GM23338 (cell line): Measurements from ENCODE around the gene HDGFL2. TPM values are rescaled to one million over a fixed set of nuclear protein-coding genes. Genes with fewer than 3 reads are reported as not detected.

ENCODE experiments used
- ATAC-seq: fragments of 200-7000 bp; cut with Tn5 transposase; 3 replicates; pipeline ENCODE4 v1.9.1; 2020
- DNase-seq: peaks from one replicate; pipeline ENCODE4 v3.0.0-alpha.2; 2015; ENCODE audit warnings: low spot score
- H2AFZ ChIP-seq: fragments of 200-600 bp; sonication (generic); 2 replicates; pipeline ENCODE4 v1.8.0; 2016; ENCODE audit warnings: antibody characterized with exemption, mild to moderate bottlenecking, moderate library complexity
- H3F3A ChIP-seq: fragments of 200-600 bp; sonication (generic); replicated peaks from 2 replicates; pipeline ENCODE4 v1.8.0; 2017; ENCODE audit warnings: antibody characterized with exemption, mixed run types, low read depth
- H3K27ac ChIP-seq: fragments of 200-600 bp; sonication (generic); 2 replicates; pipeline ENCODE4 v1.6.1; 2016; ENCODE audit warnings: low read depth
- H3K27me3 ChIP-seq: fragments of 200-600 bp; sonication (generic); 2 replicates; pipeline ENCODE4 v1.8.0; 2016; ENCODE audit warnings: mild to moderate bottlenecking, mixed run types, moderate library complexity; ENCODE audit not compliant: insufficient read depth
- H3K36me3 ChIP-seq: fragments of 200-600 bp; sonication (generic); 2 replicates; pipeline ENCODE4 v1.8.0; 2016; ENCODE audit warnings: mild to moderate bottlenecking; ENCODE audit not compliant: insufficient read depth
- H3K4me1 ChIP-seq: fragments of 200-600 bp; sonication (generic); 2 replicates; pipeline ENCODE4 v1.8.0; 2016; ENCODE audit warnings: mild to moderate bottlenecking, moderate library complexity; ENCODE audit not compliant: insufficient read depth
- H3K4me2 ChIP-seq: fragments of 200-600 bp; sonication (generic); 2 replicates; pipeline ENCODE4 v1.7.1; 2017; ENCODE audit warnings: mixed run types
- H3K4me3 ChIP-seq: fragments of 200-600 bp; sonication (generic); 2 replicates; pipeline ENCODE4 v1.6.1; 2016; ENCODE audit warnings: mixed run types
- H3K79me2 ChIP-seq: fragments of 200-600 bp; sonication (generic); replicated peaks from 2 replicates; pipeline ENCODE4 v1.8.0; 2017; ENCODE audit warnings: mild to moderate bottlenecking; ENCODE audit not compliant: insufficient read depth
- H3K9me2 ChIP-seq: fragments of 200-600 bp; sonication (generic); 2 replicates; pipeline ENCODE4 v1.8.0; 2017; ENCODE audit not compliant: insufficient read depth
- H4K20me1 ChIP-seq: fragments of 200-600 bp; sonication (generic); replicated peaks from 2 replicates; pipeline ENCODE4 v1.8.0; 2017; ENCODE audit warnings: mild to moderate bottlenecking; ENCODE audit not compliant: insufficient read depth
- H3K27ac Mint-ChIP-seq: 2 replicates; pipeline ENCODE4 v1.8.0; 2020; ENCODE audit warnings: inconsistent platforms, mild to moderate bottlenecking, moderate library complexity, mixed read lengths
- H3K27me3 Mint-ChIP-seq: 3 replicates; pipeline ENCODE4 v1.8.0; 2022; ENCODE audit warnings: low read depth, mild to moderate bottlenecking, moderate library complexity, mixed read lengths, inconsistent platforms; ENCODE audit not compliant: insufficient read depth, poor library complexity
- H3K36me3 Mint-ChIP-seq: 3 replicates; pipeline ENCODE4 v1.8.0; 2021; ENCODE audit warnings: low read depth, mild to moderate bottlenecking, inconsistent platforms, moderate library complexity, mixed read lengths
- H3K4me1 Mint-ChIP-seq: 3 replicates; pipeline ENCODE4 v1.8.0; 2020; ENCODE audit warnings: mild to moderate bottlenecking, inconsistent platforms, mixed read lengths
- H3K4me3 Mint-ChIP-seq: 3 replicates; pipeline ENCODE4 v1.8.0; 2021; ENCODE audit warnings: moderate library complexity, mild to moderate bottlenecking, inconsistent platforms, mixed read lengths
- H3K9me3 Mint-ChIP-seq: 3 replicates; pipeline ENCODE4 v1.8.0; 2020; ENCODE audit warnings: moderate library complexity, mild to moderate bottlenecking, inconsistent platforms, mixed read lengths
- CREB1 ChIP-seq: fragments of 250-450 bp; sonication (Bioruptor Pico); IDR thresholded peaks from 2 replicates; pipeline ENCODE4 v1.5.0; 2020; ENCODE audit warnings: low read depth, mild to moderate bottlenecking, moderate library complexity
- EZH2 ChIP-seq: fragments of 200-600 bp; sonication (generic); IDR thresholded peaks from one replicate; pipeline ENCODE4 v1.8.0; 2017; ENCODE audit warnings: antibody characterized with exemption, mild to moderate bottlenecking, low read depth; ENCODE audit not compliant: unreplicated experiment
- EZH2phosphoT487 ChIP-seq: fragments of 200-600 bp; sonication (generic); IDR thresholded peaks from one replicate; pipeline ENCODE4 v1.8.1; 2018; ENCODE audit warnings: antibody characterized with exemption; ENCODE audit not compliant: unreplicated experiment
- JUNB ChIP-seq: IDR thresholded peaks from one replicate; pipeline ENCODE4 v1.6.1; 2016; ENCODE audit warnings: antibody characterized with exemption; ENCODE audit not compliant: unreplicated experiment
- NANOG ChIP-seq: IDR thresholded peaks from 2 replicates; pipeline ENCODE4 v1.6.1; 2016; ENCODE audit warnings: antibody characterized with exemption, borderline replicate concordance
- POLR2AphosphoS5 ChIP-seq: IDR thresholded peaks from 2 replicates; pipeline ENCODE4 v1.6.1; 2016; ENCODE audit warnings: antibody characterized with exemption, low read depth
- STAT1 ChIP-seq: IDR thresholded peaks from one replicate; pipeline ENCODE4 v1.6.1; 2016; ENCODE audit warnings: antibody characterized with exemption; ENCODE audit not compliant: unreplicated experiment
- ZNF114 ChIP-seq: fragments of 250-450 bp; sonication (Bioruptor Pico); IDR thresholded peaks from 2 replicates; pipeline ENCODE4 v1.5.0; 2020; ENCODE audit warnings: mild to moderate bottlenecking, moderate library complexity
- ZNF331 ChIP-seq: fragments of 250-450 bp; sonication (Bioruptor Pico); IDR thresholded peaks from 2 replicates; pipeline ENCODE4 v1.5.0; 2020; ENCODE audit warnings: low read depth, mild to moderate bottlenecking, moderate library complexity
- polyA plus RNA-seq: library from polyadenylated mRNA; unstranded; fragments of >200 nt; fragmentation: Nextera tagmentation; extraction: Ambion mirVana; gene quantifications from 2 replicates; pipeline ENCODE4 v1.2.1, GENCODE V29; 2016
- total RNA-seq: library from RNA; depleted of rRNA; stranded (reverse); fragments of >200 nt; shearing (Covaris generic); gene quantifications from 2 replicates; pipeline ENCODE4 v1.2.3, GENCODE V29; 2014
- TF ChIP-seq, protein P1 (sequence below): IDR thresholded peaks from 2 replicates; pipeline ENCODE4 v1.6.1; 2016; ENCODE audit warnings: antibody characterized with exemption
- TF ChIP-seq, protein P2 (sequence below), 2 experiments: fragments of 200-600 bp in 1 of 2; sonication (generic) in 1 of 2; conservative IDR thresholded peaks; 2 replicates each; pipeline versions ENCODE4 v1.5.1 to v1.6.1; 2016 to 2017; ENCODE audit warnings: antibody characterized with exemption in 2 of 2, low read depth in 2 of 2, mild to moderate bottlenecking in 2 of 2, moderate library complexity in 1 of 2
- TF ChIP-seq, protein P3 (sequence below): IDR thresholded peaks from one replicate; pipeline ENCODE4 v1.6.1; 2018; ENCODE audit warnings: antibody characterized with exemption; ENCODE audit not compliant: unreplicated experiment

HDGFL2 gene
- total and polyA plus RNA-seq, 2 experiments from 2014 or later, result 64.8 to 113 TPM

DNA sequence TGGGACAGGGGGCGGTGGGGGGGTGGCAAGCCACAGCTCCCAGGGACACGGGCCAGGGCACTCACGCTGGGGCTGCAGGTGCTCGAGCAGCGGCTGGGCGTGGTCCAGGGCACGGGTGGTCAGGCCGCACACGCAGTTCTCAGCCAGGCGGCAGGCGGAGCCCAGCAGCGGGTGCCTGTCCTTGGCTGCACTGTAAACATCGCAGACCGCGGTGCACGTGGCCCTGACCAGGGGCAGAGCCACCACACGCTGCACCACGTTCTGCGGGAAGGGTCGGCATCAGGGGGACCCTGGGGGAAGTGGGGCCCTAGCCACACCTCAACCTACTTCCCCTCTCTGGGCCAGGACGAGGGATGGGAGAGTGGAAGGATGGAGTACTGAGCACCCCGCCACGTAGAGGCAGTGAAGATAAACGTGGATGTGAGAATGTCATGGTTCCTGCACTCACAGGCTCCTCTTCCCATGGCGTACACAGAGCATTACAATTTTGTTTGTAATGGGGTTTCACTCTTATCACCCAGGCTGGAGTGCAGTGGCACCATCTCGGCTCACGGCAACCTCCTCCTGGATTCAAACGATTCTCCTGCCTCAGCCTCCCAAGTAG lies 59.6 kb downstream of the HDGFL2 start:
- Mint-ChIP-seq H3K4me3 (no peak overlapping the region), H3K4me1 (no peaks in the 10 kb centered on the region), H3K9me3 (no peaks in the 10 kb centered on the region), H3K27me3 (peaks cover 15% of the 10 kb centered on the region), H3K27ac (no peak overlapping the region), H3K36me3 (no peaks in the 10 kb centered on the region)
- H4K20me1 ChIP-seq, result no peaks in the 10 kb centered on the region; the same call in 1 of the 2 replicates
- no peak for TF ChIP-seq POLR2AphosphoS5
- TF ChIP-seq, protein P1, sequence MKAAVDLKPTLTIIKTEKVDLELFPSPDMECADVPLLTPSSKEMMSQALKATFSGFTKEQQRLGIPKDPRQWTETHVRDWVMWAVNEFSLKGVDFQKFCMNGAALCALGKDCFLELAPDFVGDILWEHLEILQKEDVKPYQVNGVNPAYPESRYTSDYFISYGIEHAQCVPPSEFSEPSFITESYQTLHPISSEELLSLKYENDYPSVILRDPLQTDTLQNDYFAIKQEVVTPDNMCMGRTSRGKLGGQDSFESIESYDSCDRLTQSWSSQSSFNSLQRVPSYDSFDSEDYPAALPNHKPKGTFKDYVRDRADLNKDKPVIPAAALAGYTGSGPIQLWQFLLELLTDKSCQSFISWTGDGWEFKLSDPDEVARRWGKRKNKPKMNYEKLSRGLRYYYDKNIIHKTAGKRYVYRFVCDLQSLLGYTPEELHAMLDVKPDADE, result no peak
- no peak for TF ChIP-seq EZH2phosphoT487
- TF ChIP-seq NANOG, result no peak
- no peak for TF ChIP-seq ZNF331 (CRISPR knock-in tag)
- TF ChIP-seq ZNF114 (CRISPR knock-in tag), result no peak
- H3K4me1 ChIP-seq, result no peaks in the 10 kb centered on the region; the same call in 1 of the 2 replicates
- no peaks in the 10 kb centered on the region for H3K79me2 ChIP-seq
- DNase-seq, result no peak
- H3K9me2 ChIP-seq, result no peaks in the 10 kb centered on the region
- no peaks in the 10 kb centered on the region for H3K36me3 ChIP-seq
- no peak overlapping the region for H3K4me3 ChIP-seq
- H3K27ac ChIP-seq, result no peak overlapping the region
- peaks cover 17% of the 10 kb centered on the region for H3K27me3 ChIP-seq
- no peak overlapping the region for H3K4me2 ChIP-seq
- H2AFZ ChIP-seq, result no peak overlapping the region
- H3F3A ChIP-seq, result peaks cover 6% of the 10 kb centered on the region; the same call in 1 of the 2 replicates
- no peak for ATAC-seq

GRCh38 chr19:4533334-4533733 lies 61.2 kb downstream of the HDGFL2 start:
- H3K4me2 ChIP-seq, result no peak overlapping the region
- H3K4me3 Mint-ChIP-seq, result no peak overlapping the region
- no peaks in the 10 kb centered on the region for H3K4me1 Mint-ChIP-seq
- no peak overlapping the region for H3K27ac Mint-ChIP-seq
- peaks cover 17% of the 10 kb centered on the region for H3K27me3 Mint-ChIP-seq
- H2AFZ ChIP-seq, result no peak overlapping the region
- H3F3A ChIP-seq, result peaks cover 6% of the 10 kb centered on the region; the same call in 1 of the 2 replicates
- no peaks in the 10 kb centered on the region for H3K36me3 Mint-ChIP-seq
- H3K79me2 ChIP-seq, result no peaks in the 10 kb centered on the region
- H3K27me3 ChIP-seq, result peaks cover 17% of the 10 kb centered on the region
- H3K9me2 ChIP-seq, result no peaks in the 10 kb centered on the region
- H3K4me3 ChIP-seq, result no peak overlapping the region
- no peak overlapping the region for H3K27ac ChIP-seq
- H4K20me1 ChIP-seq, result no peaks in the 10 kb centered on the region; the same call in 1 of the 2 replicates
- H3K36me3 ChIP-seq, result no peaks in the 10 kb centered on the region
- ATAC-seq, result no peak
- no peak for DNase-seq
- H3K9me3 Mint-ChIP-seq, result no peaks in the 10 kb centered on the region
- H3K4me1 ChIP-seq, result no peaks in the 10 kb centered on the region; the same call in 1 of the 2 replicates
- TF ChIP-seq, protein P1, result no peak
- TF ChIP-seq EZH2, result no peak
- TF ChIP-seq STAT1, result no peak
- TF ChIP-seq ZNF331 (CRISPR knock-in tag), result no peak
- TF ChIP-seq POLR2AphosphoS5, result no peak
- TF ChIP-seq, protein P2, sequence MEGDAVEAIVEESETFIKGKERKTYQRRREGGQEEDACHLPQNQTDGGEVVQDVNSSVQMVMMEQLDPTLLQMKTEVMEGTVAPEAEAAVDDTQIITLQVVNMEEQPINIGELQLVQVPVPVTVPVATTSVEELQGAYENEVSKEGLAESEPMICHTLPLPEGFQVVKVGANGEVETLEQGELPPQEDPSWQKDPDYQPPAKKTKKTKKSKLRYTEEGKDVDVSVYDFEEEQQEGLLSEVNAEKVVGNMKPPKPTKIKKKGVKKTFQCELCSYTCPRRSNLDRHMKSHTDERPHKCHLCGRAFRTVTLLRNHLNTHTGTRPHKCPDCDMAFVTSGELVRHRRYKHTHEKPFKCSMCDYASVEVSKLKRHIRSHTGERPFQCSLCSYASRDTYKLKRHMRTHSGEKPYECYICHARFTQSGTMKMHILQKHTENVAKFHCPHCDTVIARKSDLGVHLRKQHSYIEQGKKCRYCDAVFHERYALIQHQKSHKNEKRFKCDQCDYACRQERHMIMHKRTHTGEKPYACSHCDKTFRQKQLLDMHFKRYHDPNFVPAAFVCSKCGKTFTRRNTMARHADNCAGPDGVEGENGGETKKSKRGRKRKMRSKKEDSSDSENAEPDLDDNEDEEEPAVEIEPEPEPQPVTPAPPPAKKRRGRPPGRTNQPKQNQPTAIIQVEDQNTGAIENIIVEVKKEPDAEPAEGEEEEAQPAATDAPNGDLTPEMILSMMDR (conservative IDR thresholded peaks at IDR 0.05; ENCODE audit: low read depth in 2 of 2), result no peak
- TF ChIP-seq JUNB, result no peak
- TF ChIP-seq NANOG, result no peak
- no peak for TF ChIP-seq EZH2phosphoT487
- no peak for TF ChIP-seq CREB1 (CRISPR knock-in tag)
- TF ChIP-seq, protein P3, sequence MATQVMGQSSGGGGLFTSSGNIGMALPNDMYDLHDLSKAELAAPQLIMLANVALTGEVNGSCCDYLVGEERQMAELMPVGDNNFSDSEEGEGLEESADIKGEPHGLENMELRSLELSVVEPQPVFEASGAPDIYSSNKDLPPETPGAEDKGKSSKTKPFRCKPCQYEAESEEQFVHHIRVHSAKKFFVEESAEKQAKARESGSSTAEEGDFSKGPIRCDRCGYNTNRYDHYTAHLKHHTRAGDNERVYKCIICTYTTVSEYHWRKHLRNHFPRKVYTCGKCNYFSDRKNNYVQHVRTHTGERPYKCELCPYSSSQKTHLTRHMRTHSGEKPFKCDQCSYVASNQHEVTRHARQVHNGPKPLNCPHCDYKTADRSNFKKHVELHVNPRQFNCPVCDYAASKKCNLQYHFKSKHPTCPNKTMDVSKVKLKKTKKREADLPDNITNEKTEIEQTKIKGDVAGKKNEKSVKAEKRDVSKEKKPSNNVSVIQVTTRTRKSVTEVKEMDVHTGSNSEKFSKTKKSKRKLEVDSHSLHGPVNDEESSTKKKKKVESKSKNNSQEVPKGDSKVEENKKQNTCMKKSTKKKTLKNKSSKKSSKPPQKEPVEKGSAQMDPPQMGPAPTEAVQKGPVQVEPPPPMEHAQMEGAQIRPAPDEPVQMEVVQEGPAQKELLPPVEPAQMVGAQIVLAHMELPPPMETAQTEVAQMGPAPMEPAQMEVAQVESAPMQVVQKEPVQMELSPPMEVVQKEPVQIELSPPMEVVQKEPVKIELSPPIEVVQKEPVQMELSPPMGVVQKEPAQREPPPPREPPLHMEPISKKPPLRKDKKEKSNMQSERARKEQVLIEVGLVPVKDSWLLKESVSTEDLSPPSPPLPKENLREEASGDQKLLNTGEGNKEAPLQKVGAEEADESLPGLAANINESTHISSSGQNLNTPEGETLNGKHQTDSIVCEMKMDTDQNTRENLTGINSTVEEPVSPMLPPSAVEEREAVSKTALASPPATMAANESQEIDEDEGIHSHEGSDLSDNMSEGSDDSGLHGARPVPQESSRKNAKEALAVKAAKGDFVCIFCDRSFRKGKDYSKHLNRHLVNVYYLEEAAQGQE, result no peak
- TF ChIP-seq ZNF114 (CRISPR knock-in tag), result no peak
